Upper lobe of left lung (tissue), 6 donors: ENCODE results near the gene SLC25A38. TPM values are rescaled to one million over a fixed set of nuclear protein-coding genes. Genes with fewer than 3 reads are reported as not detected.

ENCODE experiments used
- ATAC-seq, 2 donors: fragments of 200-7000 bp; cut with Tn5 transposase; one replicate each; pipeline ENCODE4 v1.9.1; 2022; ENCODE audit warnings: mild to moderate bottlenecking in 2 of 2, moderate library complexity in 2 of 2; ENCODE audit not compliant: low FRiP score in 2 of 2
- DNase-seq, 2 donors: peaks; one replicate each; pipeline ENCODE4 v3.0.0-alpha.2; 2019 to 2020
- H3K27ac ChIP-seq, 4 donors: fragments of 200-600 bp; sonication (generic); one replicate each; pipeline ENCODE4 v1.5.1; 2016 to 2019
- H3K27me3 ChIP-seq, 4 donors: fragments of 200-600 bp; sonication (generic); one replicate each; pipeline ENCODE4 v1.5.1; 2017 to 2019
- H3K36me3 ChIP-seq, 4 donors: fragments of 200-600 bp; sonication (generic); one replicate each; pipeline ENCODE4 v1.5.1; 2016 to 2019
- H3K4me1 ChIP-seq, 4 donors: fragments of 200-600 bp; sonication (generic); one replicate each; pipeline ENCODE4 v1.5.1; 2018 to 2019
- H3K4me3 ChIP-seq, 4 donors: fragments of 200-600 bp; sonication (generic); one replicate each; pipeline ENCODE4 v1.5.1; 2017 to 2019; ENCODE audit warnings: mild to moderate bottlenecking in 2 of 4, moderate library complexity in 1 of 4
- H3K9me3 ChIP-seq, 4 donors: fragments of 200-600 bp; sonication (generic); one replicate each; pipeline ENCODE4 v1.5.1; 2018 to 2019
- EP300 ChIP-seq, 4 donors: sonication (generic); formaldehyde crosslinking; IDR thresholded peaks; one replicate each; pipeline ENCODE4 v1.5.1; 2017; ENCODE audit warnings: antibody characterized with exemption in 4 of 4, control low read depth in 2 of 4
- POLR2A ChIP-seq, 4 donors: fragments of 450-650 bp; IDR thresholded peaks; one replicate each; pipeline ENCODE4 v1.5.1; 2016 to 2017; ENCODE audit warnings: antibody characterized with exemption in 4 of 4, mild to moderate bottlenecking in 2 of 4
- POLR2AphosphoS5 ChIP-seq, 2 donors: sonication (generic); formaldehyde crosslinking; IDR thresholded peaks; one replicate each; pipeline ENCODE4 v1.5.1; 2017; ENCODE audit warnings: antibody characterized with exemption in 2 of 2
- WGBS, 2 donors: methylation state at CpG; one replicate each; pipeline ENCODE4 v1.1.5; 2017 to 2018; 5-methylcytosine and 5-hydroxymethylcytosine counted together
- total RNA-seq, 6 donors: library from RNA; depleted of rRNA in 4 of 6; stranded (reverse); fragments of >200 nt in 4 of 6; gene quantifications; one replicate each; pipeline versions ENCODE4 v1.1.0 to v1.2.1, GENCODE V29; 2016 to 2021
- TF ChIP-seq, protein P1 (sequence below), 6 experiments: fragments of 450-650 bp in 4 of 6; fragments of 200-600 bp in 2 of 6; sonication (generic) in 2 of 6; IDR thresholded peaks; one replicate each; pipeline ENCODE4 v1.5.1; 2016 to 2019; ENCODE audit warnings: antibody characterized with exemption in 6 of 6
- donor health status: DM: no; HTN: no; CAD: no; lungs with moderate emphysema.
- donor health status: DM: no; HTN: yes; CAD: no; lungs with severe emphysema.

The SLC25A38 gene
- total RNA-seq, 6 donors from 2014 or later: 17.5 to 36.5 (median 30.2) TPM

DNA sequence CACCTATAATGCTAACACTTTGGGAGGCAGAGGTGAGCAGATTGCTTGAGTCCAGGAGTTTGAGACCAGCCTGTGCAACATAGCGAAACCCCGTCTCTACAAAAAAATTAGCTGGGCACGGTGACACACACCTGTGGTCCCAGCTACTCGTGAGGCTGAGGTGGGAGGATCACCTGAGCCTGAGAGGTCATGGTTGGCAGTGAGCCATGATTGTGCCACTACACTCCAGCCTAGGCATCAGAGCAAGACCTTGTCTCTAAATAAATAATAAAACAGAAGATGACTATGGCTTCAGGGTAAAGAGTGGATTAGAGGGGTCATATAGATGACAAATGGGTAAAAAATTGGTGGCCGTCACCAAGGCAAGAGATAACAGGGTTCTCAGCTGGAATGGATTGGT is 3.1 kb downstream of the SLC25A38 start:
- Histone ChIP-seq H3K36me3 (peaks cover 0 to 21% (median 11%) of the 10 kb centered on the region in 4 donors), H3K4me1 (peaks cover 16 to 41% (median 26%) of the 10 kb centered on the region in 4 donors), H3K9me3 (no peaks in the 10 kb centered on the region), H3K27ac (no peak overlapping the region), H3K27me3 (no peaks in the 10 kb centered on the region), H3K4me3 (no peak overlapping the region)
- TF ChIP-seq EP300 (IDR thresholded peaks at IDR 0.05): no peak
- TF ChIP-seq, protein P1, sequence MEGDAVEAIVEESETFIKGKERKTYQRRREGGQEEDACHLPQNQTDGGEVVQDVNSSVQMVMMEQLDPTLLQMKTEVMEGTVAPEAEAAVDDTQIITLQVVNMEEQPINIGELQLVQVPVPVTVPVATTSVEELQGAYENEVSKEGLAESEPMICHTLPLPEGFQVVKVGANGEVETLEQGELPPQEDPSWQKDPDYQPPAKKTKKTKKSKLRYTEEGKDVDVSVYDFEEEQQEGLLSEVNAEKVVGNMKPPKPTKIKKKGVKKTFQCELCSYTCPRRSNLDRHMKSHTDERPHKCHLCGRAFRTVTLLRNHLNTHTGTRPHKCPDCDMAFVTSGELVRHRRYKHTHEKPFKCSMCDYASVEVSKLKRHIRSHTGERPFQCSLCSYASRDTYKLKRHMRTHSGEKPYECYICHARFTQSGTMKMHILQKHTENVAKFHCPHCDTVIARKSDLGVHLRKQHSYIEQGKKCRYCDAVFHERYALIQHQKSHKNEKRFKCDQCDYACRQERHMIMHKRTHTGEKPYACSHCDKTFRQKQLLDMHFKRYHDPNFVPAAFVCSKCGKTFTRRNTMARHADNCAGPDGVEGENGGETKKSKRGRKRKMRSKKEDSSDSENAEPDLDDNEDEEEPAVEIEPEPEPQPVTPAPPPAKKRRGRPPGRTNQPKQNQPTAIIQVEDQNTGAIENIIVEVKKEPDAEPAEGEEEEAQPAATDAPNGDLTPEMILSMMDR (IDR thresholded peaks at IDR 0.05): no peak
- TF ChIP-seq POLR2AphosphoS5 (IDR thresholded peaks at IDR 0.05): no peak
- TF ChIP-seq POLR2A (IDR thresholded peaks at IDR 0.05): no peak
- DNase-seq (no peak), ATAC-seq (no peak)
- WGBS, 2 donors: 72 to 75% methylated on average over 5 of the region's 5 CpGs

DNA sequence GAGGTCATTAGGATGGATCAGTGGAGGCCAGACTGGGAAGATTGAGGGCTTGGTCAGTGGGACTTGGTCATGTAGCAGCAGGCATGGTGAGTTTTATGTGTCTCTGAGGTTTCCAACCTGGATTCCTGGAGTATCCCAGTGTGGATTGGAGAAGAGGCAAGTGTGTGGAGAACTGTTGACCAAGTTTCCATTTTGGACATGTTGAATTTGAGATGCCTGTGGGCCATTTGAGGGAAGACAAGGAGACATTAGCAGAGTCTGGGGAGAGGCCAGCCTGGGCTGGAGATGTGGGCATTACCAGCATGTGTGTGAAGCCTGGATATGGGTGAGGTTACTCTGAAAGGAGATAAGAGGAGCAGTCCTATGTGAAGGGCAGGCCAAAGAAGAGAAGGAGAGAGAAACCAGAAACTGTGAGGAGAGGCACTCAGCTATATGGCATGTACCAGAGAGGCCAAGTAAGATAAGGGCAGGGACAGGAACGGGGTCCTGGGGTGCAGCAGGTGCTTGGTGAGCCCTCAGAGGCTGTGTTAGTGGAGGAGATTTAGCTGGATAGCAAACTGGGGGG is 4.3 kb downstream of the SLC25A38 start:
- Histone ChIP-seq H3K4me3 (no peak overlapping the region), H3K27ac (no peak overlapping the region), H3K4me1 (peaks cover 16 to 38% (median 24%) of the 10 kb centered on the region in 4 donors), H3K27me3 (no peaks in the 10 kb centered on the region), H3K9me3 (no peaks in the 10 kb centered on the region), H3K36me3 (peaks cover 10 to 32% (median 23%) of the 10 kb centered on the region in 4 donors)
- TF ChIP-seq POLR2A (IDR thresholded peaks at IDR 0.05): no peak
- DNase-seq (no peak), ATAC-seq (no peak)
- 78 to 84% methylated on average over 1 of the region's 1 CpG for WGBS, 2 donors

DNA sequence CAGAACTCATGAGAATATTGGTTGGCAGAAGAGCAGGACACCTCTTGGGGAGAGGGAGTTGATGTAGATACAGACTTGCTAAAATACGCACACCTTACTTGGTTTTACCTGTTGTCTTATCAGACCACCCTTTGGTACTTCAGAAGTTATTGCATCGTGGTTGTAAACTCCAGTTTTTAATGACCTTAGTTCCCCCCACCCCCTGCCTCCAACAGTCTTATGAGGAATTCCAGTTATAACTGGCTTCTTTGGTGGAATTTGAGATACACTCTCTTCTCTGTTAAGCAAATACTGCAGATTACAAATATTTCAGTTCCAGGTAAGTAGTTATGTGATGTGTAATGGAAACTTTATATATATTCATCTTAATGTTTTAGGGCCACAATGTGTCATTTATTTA is 5.0 kb downstream of the SLC25A38 start:
- H3K27ac ChIP-seq: no peak overlapping the region
- H3K9me3 ChIP-seq: no peaks in the 10 kb centered on the region
- ATAC-seq: no peak
- no peaks in the 10 kb centered on the region for H3K27me3 ChIP-seq
- H3K4me3 ChIP-seq: no peak overlapping the region
- WGBS, 2 donors: 76 to 80% methylated on average over 2 of the region's 2 CpGs
- peaks cover 13 to 39% (median 29%) of the 10 kb centered on the region in 4 donors for H3K36me3 ChIP-seq
- DNase-seq: no peak
- TF ChIP-seq, protein P1 (IDR thresholded peaks at IDR 0.05): no peak
- TF ChIP-seq POLR2A (IDR thresholded peaks at IDR 0.05) (no peak), POLR2AphosphoS5 (IDR thresholded peaks at IDR 0.05) (no peak), EP300 (IDR thresholded peaks at IDR 0.05) (no peak)
- peaks cover 16 to 32% (median 18%) of the 10 kb centered on the region in 4 donors for H3K4me1 ChIP-seq

DNA sequence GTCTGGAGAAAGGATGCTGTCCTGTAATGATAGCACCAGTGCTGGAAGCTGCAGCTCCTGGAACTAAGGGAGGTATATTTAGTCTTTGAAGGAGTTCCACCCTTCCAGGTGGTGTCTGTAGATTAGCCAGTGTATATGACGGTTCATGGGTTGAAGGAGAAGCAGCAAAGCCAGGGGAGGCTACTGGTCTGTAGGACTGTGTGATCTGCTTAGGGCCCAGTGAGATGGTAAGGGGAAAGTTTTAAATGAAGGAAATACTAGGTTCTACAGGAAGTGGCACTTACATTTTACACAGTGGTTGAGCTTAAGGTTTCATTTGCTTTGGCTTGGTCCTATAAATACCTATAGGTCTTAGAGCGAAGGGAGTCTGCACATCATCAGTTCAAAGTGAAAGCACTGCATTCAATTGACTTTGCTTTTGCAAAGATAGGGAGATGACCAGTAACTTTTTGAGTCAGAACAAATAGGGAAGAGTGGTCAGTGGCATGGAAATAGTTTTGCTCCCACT is 5.6 kb downstream of the SLC25A38 start:
- Histone ChIP-seq H3K27ac (no peak overlapping the region), H3K36me3 (peaks cover 13 to 45% (median 35%) of the 10 kb centered on the region in 4 donors), H3K4me1 (peaks cover 16 to 32% (median 18%) of the 10 kb centered on the region in 4 donors), H3K27me3 (no peaks in the 10 kb centered on the region), H3K9me3 (no peaks in the 10 kb centered on the region), H3K4me3 (no peak overlapping the region)
- ATAC-seq: no peak
- DNase-seq: no peak
- TF ChIP-seq, protein P1 (IDR thresholded peaks at IDR 0.05): no peak
- TF ChIP-seq EP300 (IDR thresholded peaks at IDR 0.05) (no peak), POLR2AphosphoS5 (IDR thresholded peaks at IDR 0.05) (no peak), POLR2A (IDR thresholded peaks at IDR 0.05) (no peak)
- WGBS, 2 donors: 73 to 81% methylated on average over 2 of the region's 2 CpGs

DNA sequence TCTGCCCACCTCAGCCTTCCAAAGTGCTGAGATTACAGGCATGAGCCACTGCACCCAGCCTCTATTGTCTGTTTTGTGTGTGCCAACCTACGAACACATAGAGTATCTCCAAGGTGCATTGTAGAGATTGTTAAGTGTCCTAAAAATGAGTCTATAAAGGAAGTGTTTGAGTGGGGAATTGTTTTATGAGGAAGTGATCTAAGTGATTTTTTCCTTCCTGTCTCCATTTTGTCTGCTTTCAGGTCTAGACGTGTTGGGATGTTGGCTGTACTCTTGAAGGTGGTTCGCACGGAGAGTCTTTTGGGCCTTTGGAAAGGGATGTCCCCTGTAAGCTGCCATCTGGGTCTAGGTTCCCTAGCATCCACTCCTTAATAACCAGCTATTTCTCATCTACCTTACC is 7.0 kb downstream of the SLC25A38 start:
- H3K27ac ChIP-seq: no peak overlapping the region
- no peak for DNase-seq
- H3K36me3 ChIP-seq: peaks cover 20 to 59% (median 43%) of the 10 kb centered on the region in 4 donors
- no peak for ATAC-seq
- H3K4me3 ChIP-seq: no peak overlapping the region
- H3K9me3 ChIP-seq: no peaks in the 10 kb centered on the region
- H3K27me3 ChIP-seq: no peaks in the 10 kb centered on the region
- H3K4me1 ChIP-seq: peaks cover 9 to 23% (median 12%) of the 10 kb centered on the region in 4 donors
- 74 to 80% methylated on average over 4 of the region's 4 CpGs for WGBS, 2 donors
- no peak for TF ChIP-seq POLR2AphosphoS5 (IDR thresholded peaks at IDR 0.05)
- no peak for TF ChIP-seq EP300 (IDR thresholded peaks at IDR 0.05)
- TF ChIP-seq POLR2A (IDR thresholded peaks at IDR 0.05): no peak
- TF ChIP-seq, protein P1 (IDR thresholded peaks at IDR 0.05): no peak
